Erythroblast (primary cell): ENCODE measurements around the gene SLC1A3.

Experiments used
- GATA1 ChIP-seq: IDR thresholded peaks from 2 replicates; pipeline ENCODE4 v1.6.1; 2011; ENCODE audit warnings: low read depth, mild to moderate bottlenecking, control low read depth, low read length, moderate library complexity
- POLR2A ChIP-seq: IDR thresholded peaks from 2 replicates; pipeline ENCODE4 v1.6.1; 2011; ENCODE audit warnings: mild to moderate bottlenecking, low read length

GRCh38 chr5:36665628-36666027 is 59.2 kb downstream of the SLC1A3 start:
- TF ChIP-seq POLR2A (no peak), GATA1 (no peak)
